ENCODE data around the gene MED29.
"Not testable (repeated sequence)": the region's sequence is repeated elsewhere in the genome, so short reads cannot be mapped to it uniquely, and the experiment has no call there.

MED29 gene

GRCh38 chr19:39372047-39372802 lies 19.0 kb upstream of the MED29 start:
- peak; percentile 97 for DNase-seq

DNA sequence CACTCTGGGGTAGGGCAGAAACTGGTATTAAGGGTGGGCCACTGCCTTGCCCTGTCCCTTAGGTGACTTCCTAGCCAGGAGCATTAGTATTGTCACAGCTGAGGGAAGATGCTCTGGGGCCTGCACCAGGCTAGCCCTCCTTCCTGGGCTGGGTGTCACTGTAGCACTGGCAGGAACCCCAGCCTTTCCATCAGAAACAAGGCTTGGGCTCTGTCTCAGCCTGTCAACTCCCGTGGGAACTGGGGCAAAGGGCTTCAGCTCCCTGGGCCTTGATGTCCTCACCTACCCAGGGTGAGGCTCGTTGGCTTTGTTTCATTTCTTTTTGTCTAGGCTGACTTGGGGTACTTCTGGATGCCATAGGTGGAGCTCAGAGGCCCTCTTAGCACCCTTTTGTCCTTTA lies 18.2 kb upstream of the MED29 start:
- DNase-seq: peak; percentile 21

DNA sequence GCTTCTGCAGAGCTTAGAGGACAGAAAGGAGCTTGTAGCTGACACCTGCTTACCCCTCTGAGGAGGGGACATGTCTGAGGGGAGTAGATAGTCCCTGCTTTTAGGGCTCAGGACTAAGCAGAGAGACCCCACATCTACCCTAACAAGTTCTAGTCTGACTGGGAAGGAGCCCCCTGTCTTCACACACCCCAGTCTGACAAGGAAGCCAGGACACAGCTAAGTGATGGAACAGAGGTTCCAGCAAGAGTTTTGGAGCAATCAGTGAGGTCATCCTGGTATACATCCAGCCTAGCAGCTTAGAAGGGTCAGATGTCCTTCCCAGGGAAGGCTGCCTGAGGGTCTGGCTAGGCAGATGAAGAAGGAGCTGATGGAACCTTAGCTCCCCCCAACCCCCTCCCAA lies 15.2 kb upstream of the MED29 start:
- no peak for DNase-seq

DNA sequence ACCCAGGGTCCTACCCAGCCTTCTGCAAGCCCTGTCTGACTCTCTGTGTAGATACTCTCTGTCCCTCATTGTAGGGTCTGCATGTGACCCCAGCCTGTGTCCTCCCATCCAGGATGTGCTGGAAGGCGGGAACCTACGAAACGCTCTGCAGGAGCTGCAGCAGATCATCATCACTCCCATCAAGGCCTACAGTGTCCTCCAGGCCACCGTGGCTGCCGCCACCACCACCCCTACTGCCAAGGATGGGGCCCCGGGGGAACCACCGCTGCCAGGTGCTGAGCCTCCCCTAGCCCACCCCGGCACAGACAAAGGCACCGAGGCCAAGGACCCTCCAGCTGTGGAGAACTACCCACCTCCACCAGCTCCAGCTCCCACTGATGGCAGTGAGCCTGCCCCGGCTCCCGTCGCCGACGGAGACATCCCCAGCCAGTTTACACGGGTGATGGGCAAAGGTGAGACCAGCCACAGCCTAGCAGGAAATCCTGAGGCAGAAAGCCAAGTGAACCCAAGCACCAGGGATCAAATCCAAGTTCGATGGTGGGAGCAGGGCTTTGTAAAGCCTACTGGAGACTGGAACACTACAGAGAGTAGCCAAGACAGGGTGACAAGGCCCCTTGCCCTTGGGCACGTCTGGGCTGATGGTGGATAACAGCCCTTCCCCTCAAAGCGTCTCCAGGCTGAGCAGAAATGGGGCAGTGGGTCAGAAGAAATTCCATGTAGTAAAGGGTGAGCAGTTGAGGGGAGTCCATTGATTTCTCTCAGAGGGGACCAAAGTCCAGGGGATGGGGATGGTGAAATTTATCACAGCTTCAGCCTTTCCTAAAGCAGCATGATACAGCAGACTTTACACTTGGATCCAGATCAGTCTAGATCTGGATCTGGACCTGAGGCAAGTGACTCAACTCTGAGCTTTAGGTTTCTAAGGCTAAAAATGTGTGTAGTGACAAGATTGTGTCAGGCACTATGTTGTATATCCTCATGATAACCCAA lies 13.5 kb upstream of the MED29 start:
- no peak for DNase-seq

DNA sequence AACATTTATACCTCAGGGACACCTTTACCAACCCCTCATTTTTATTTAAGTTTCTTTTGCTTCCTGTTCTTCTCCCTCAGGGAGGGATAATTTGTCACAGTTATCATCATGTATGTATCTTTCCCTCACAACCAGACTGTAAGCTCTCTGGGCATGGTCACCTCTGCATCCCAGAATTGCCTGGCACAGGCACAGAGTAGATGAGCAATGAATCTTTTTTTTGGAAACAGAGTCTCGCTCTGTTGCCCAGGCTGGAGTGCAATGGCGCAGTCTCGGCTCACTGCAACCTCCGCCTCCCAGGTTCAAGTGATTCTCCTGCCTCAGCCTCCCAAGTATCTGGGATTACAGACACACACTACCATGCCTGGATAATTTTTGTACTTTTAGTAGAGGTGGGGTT lies 11.8 kb upstream of the MED29 start:
- DNase-seq: not testable (repeated sequence)

GRCh38 chr19:39379865-39380396 lies 11.2 kb upstream of the MED29 start:
- DNase-seq: no peak

GRCh38 chr19:39380521-39381502 lies 10.4 kb upstream of the MED29 start:
- no peak for DNase-seq

DNA sequence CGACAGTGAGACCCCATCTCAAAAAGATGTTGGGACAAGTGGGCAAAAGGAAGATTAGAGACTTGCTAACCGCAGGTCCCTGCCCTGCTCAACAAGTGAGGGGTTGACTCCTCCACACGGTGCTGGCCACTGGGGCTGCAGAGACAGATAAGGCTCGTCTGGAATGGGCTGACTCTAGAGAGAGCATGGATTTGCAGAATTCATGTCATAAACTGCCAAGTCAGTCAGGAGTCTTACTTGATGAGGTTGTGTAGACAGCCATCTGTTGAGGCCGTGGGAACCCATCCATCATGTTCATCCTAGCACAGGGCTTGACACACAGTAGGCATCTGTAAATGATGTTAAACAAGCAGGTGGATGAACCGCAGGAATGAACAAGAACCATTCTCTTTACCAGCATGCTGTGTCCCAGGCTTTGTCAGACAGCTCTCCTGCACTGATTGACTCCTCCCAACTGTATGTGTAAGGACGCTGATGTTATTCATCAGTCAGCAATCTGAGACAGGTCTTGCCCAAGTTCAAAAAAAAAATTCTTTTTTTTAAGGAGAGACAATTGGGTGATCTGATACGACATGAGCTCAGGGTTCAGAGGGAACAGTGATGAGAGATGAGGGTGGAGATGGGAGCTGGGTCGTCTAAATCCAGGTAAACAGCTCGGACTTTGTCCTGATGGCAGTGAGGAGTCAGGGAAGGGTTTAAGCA lies 9.1 kb upstream of the MED29 start:
- no peak for DNase-seq

- DNase-seq: no peak
Observed at GRCh38 chr19:39382991-39383828, 8.0 kb upstream of the MED29 start.

- no peak for DNase-seq
Observed at GRCh38 chr19:39384839-39385568, 6.2 kb upstream of the MED29 start.

DNA sequence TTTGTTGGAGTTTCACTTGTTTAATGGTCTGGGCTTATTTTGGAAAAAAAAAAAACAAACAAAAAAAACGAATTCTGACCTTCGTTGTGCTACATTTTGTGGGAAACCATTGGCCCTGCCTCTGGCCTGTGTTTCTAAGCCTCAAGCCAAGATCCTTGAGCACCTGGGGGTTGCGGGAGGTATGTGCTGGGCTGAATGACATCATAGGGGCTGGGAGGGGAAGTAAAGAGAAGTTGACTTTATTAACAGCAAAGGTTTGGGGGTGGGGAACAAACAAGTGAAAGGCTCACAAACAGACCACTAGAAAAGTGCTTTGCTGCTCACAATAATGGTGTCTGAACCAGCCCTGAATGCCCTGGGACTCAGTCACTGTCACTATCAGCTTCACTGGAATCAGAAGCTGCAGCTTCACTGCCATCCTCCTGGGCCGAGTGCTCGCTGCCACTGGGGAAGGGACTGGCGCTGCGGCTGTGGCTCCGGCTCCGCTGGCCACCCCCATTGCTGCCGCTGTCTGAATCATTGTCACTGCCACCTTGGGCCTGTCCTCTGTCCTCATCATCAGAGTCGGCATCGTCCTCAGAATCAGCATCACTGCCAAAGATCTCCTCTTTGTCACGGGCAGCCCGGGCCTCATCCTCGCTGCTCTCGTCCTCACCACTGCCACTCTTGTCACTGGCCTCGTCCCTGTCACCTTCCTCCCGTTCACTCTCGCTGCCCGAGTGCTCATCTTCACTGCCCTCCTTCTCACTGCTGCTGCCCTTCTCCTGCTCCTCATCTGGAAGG lies 5.4 kb upstream of the MED29 start:
- DNase-seq: no peak

- DNase-seq: no peak
Observed at GRCh38 chr19:39386557-39386956, 4.6 kb upstream of the MED29 start.

GRCh38 chr19:39388657-39389056 lies 2.5 kb upstream of the MED29 start:
- no peak for DNase-seq

GRCh38 chr19:39389631-39390414 lies 1.4 kb upstream of the MED29 start:
- no peak for DNase-seq

DNA sequence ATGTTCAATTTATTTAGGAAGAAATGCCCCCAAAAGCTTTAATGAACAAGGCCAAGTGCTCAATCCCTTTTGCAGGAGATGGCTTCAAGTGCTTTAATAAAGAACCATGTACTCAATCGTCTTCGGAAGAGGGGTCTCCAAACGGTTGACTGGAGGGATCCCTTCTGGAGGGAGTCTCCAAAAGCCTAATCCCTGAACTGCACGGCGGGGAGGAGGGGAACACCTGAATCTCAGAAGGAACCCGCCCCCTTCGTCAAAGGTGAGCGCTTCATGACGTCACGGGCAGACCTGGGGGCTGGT lies 777 bp upstream of the MED29 start:
- DNase-seq: no peak

DNA sequence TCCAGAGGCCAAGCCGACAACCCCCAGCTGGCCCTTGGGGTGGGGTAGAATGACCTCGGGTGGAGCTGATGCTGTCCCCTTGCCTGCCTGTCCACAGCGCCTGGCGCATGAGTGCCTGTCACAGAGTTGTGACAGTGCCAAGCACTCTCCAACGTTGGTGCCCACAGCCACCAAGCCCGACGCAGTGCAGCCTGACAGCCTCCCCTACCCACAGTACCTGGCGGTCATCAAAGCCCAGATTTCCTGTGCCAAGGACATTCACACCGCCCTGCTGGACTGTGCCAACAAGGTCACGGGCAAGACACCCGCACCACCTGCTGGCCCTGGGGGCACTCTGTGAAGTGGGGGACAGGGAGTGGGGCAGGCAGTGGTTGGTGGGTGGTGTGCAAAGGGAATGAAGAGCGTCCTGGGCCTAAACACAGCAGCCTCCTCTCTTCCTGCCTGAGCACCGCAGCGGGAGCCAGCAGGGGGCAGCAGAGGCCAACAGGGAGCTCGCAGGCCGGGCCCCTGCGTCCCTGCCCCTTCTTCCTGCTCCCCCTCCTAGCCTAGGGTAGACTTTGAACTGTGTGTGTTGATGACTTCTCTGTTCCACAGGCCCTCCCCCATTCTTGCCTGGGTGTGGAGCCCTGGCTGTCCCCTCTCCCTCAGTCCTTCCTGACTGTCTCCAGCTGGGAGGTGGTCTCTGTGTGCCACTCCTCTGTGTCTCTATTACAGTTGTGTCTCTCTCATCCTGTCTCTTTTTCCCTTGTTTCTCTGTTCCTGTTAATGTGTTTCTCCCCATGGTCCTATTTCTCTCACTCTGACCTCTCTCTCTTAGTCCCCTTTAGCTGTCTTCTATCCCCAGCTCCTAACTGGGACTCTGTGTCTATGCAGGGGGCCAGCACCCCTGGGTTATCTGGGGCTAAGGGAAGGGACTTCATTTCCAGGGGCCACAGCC lies 6.5 kb downstream of the MED29 start:
- peak; percentile 84 for DNase-seq

- DNase-seq: peak; percentile 73
Observed at GRCh38 chr19:39398297-39398864, 7.2 kb downstream of the MED29 start.

Measured in fibroblast of skin of scalp (primary cell).